ENCODE results near the gene ZNF445.
"Not testable (repeated sequence)": the region's sequence is repeated elsewhere in the genome, so short reads cannot be mapped to it uniquely, and the experiment has no call there.

Gene ZNF445

DNA sequence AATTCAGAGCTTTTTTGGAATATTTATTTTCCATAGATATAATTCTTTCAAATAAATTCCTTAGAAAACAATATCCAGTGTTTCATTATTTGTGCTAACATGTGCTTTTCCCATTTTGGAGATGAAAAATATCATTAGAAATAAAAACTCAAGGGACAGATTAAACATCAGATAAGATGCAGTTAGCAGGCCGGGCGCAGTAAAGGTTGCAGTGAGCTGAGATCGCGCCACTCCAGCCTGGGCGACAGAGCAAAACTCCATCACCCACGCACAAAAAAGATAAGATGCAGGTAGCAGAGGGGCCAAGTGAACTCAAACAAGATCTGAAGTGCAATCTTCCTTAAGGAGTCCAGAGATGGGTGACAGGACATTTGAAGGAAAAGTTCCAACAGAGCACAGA is 48.0 kb downstream of the ZNF445 start:
- no peak for DNase-seq

DNA sequence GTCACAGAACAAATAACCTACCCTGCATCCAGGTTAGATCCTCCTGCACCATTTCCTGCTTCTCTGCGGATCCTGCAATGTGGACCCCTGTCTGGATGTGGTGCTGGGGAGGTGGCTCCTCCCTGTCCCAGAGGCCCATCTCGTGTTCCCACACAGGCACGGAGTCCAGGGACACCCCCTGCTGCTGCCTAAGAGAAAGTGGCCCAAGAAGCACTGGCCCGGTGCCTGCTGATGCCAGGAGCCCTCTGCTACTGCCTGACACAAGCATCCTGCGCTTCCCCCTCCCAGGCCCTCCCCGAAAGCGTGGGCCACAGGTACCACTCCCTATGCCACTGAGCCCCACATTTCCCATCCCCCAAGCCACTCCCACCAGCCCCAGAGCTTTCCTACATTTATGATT is 48.6 kb downstream of the ZNF445 start:
- no peak for DNase-seq

DNA sequence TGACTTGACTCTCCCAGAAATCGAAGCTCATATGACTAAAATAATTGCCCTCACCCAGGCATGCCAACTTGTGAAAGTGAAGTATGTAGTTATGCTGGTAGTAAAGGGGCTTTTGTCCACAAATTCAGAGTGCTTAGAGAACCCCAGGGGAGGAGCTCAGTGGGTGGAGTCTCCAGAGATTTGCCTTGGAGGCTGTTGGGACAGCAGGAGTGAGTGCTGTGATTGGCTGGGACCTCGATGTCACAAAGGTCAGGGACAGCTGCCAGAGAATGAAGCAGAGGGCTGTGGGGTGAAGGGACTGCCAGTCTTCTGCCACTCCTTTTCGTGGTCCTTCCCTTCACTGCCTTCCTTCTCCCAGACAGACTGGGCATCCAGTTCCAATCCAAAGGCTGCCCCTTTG is 49.8 kb downstream of the ZNF445 start:
- DNase-seq, result no peak

DNA sequence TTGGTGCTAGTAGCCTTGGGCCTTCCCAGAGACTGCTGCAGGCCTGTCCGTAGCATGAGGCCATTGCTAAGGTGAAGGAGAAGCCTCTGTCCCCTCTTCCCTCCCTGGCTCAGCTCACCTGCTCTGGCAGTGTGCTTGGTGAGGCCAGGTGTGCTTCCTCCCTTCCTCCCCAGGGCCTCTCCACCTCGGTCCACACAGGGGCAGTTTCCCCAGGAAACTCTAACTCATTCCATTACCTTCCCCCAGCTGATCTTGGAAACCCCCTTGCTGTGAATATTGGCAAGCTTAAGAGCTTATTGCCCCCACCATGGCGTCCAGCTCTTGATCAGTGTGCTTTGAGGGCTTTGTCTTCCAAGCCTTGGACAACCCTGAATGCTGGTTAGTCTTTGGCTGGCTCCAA is 52.7 kb downstream of the ZNF445 start:
- DNase-seq, result no peak

DNA sequence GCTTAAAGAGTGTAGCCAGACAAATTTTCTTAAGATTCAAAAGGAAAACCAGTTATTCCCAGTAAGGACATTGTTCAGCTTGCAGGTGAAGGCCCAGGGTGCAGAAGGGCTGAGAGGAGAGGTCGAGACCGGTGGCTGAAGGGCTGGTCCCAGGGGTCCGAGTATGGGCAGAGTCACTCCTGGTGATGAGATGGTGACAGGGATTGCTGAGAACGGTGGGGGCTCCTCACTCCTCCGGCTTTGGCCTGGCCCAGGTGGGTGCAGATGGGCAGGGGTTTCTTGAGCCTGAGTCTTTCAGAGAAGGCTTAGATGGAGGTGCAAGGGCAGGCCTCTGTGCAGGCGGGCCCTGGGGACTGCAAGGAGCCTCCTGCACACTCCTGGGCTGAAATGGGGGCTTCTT is 56.2 kb downstream of the ZNF445 start:
- DNase-seq, result no peak

DNA sequence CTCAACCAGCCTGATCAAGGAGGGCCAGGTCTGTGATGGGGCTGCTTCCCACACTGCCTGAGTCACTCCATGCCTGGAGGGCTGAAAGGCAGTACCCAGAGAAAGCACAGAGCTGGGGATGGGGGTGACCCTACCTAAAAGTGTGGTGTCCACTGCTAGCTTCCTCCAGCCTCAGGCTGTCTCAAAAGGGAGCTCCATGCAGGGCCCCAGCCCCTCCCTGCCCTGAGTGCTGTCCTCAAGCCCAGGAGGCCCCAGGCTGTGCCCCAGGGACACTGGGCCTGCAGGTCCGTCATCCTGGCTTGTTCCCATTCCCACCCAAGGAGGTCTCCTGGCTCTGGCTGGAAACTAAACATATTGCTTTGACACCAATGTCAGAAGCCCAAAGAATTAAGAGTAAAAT is 56.8 kb downstream of the ZNF445 start:
- DNase-seq, result no peak

DNA sequence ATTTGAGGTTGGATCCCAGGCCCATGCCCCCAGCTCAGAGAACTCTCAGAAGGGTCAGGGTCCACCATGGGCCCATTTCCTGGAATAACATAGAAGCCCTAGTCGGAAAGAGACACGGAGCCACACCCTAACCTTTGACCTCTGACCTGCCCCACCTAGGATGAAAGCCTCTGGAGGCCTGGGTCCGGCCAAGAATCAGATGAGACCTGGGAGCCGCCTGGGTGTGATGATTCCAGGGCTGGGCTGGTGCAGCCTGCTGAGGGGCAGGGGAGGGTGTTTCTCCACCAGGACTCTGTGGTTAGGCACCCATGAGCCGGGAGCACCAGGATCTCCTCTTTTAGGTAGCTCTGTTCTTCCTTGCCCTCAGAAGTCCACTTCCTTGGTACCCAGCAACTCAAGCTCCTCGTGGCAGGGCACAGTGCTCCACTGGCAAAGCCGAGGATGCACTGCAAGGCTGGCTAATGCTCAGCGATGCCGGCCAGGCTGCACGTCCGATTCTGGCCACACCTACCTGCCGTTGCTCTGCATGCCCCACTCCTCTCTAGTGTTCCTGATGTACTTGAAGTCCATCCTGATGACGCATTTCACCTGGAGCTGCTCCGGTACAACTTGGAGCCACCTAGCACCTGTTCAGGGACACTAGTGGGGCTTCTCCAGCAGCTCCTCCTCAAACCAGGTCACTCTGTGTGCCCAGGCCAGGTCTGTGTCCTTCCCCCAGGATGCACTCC is 57.4 kb downstream of the ZNF445 start:
- DNase-seq, result no peak

DNA sequence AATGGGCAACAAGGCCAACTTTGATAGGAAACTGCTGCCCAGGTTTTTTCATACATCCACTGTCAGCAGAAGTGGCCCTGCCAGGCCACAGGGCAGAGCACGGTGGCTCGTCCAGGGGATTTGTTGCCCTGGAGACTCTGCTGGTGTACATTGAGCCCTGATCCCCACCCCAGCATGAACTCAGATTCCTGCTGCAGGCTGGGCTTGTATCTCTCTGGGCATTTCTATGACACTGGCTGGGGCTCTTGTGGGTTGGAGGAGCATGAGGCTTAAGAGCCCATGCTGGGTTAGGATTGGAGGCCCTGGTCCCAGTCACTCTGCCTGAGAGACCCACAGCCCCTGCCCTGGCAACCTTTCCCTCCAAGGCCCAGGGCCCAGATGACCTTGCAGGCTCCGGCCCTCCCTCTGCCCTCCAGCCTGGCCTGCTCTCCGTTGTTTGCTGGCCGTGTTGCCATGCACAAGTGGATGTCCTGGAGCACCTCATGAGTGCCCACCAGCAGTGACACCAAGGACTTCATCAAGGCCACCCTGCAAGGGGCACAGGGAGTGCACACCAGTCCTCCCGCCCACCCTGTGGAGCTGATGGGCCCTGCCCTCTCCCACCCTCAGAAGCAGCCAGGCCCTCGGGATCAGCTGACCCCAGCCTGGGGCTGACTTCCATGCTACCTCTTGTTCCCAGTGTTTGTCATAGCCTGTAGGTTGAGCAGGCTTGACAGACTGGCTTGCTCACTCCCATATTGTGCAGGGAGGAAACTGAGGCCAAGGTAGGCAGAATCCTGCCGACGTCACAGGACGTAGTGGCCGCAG is 58.2 kb downstream of the ZNF445 start:
- no peak for DNase-seq

DNA sequence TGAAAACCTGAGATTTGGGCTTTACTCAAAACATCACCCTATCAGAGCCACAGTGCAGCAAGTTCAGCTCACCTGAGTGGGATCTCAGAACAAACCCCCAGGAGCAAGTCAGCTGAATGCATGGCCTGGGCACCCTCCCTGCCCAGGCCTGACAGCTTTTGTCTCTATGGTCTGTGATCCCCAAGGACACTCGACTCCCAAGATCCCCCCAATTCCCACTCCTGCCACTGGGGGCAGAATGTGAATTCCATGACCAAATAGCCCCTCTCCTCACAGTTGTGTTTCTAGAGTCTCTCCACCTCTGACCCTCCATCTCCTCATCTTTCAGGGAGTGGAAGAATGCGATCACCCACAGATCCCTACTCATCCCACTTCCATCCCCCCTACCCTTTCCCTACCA is 58.9 kb downstream of the ZNF445 start:
- no peak for DNase-seq

DNA sequence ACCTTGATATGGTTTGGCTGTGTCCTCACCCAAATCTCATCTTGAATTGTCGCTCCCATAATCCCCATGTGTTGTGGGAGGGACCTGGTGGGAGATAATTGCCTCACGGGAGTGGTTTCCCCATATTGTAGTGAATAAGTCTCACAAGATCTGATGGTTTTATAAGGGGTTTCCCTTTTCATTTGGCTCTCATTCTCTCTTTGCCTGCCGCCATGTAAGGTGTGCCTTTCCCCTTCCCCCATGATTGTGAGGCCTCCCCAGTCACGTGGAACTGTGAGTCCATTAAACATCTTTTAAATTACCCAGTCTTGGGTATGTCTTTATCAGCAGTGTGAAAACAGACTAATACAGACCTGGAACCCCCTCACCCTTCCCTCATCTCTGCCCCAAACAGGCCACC is 59.4 kb downstream of the ZNF445 start:
- not testable (repeated sequence) for DNase-seq

DNA sequence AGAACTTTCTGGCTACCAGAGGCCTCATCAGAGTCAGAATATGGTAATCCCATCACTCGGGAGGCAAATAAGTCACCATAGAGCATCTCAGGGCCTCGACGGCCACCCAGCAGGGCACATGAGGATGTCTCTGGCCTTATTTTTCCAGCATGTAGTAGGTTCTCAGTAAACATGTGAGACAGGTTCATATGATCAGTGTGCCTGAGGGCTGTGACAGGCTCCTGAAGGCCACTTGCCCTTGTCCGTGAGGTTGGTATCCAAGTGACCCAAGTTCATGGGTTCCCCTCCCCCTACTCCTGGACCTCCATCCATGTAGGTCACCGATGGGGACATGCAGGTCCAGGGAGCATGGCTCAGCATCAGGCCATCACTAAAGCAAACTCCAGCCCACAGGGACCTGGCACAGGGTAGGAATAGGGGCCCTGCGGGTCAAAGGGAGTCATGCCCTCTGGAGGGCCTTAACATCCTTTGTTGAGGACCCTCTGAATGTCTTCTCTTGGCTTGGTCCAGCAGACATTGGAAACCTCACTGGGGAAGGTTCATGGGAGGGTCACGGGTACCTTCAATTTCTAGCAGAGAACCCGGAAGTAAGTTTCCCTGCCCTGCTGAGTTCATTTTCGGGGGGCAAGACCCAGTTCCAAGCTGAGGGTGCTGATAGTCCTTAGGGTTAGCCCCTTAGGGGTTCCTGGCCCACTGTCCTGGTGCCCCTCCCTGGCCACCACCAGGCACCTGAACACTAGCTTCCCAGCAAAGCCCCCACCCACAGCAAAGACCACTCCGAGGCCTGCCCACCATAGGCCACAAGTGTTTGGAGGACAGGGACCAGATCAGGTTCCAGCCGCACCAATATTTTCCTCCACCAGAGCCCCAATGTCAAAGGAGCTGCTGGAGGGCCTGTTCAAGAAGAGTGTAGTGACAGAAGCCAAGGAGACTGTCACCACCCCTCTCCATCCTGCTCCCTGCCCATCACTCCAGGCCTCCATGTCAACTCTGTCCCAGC is 61.1 kb downstream of the ZNF445 start:
- DNase-seq, result no peak

DNA sequence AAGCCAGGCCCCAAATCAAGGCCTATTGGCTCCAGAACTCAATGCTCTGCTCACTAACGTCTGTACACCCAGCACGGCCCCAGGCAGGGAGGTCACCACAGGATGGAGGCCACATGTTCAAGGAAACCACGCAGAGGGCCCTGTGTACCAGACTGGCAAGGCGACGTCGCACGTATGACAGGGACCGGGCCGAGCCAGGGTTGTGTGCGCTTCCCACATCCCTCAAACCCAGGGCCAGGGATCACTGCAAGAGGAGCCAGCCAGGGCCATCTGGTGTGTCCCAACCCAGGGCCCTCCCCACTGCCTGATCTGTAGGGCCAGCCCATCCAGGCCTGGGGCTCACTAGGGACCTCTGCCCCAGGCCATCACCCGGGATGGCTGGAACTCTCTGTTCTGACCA is 62.0 kb downstream of the ZNF445 start:
- no peak for DNase-seq

DNA sequence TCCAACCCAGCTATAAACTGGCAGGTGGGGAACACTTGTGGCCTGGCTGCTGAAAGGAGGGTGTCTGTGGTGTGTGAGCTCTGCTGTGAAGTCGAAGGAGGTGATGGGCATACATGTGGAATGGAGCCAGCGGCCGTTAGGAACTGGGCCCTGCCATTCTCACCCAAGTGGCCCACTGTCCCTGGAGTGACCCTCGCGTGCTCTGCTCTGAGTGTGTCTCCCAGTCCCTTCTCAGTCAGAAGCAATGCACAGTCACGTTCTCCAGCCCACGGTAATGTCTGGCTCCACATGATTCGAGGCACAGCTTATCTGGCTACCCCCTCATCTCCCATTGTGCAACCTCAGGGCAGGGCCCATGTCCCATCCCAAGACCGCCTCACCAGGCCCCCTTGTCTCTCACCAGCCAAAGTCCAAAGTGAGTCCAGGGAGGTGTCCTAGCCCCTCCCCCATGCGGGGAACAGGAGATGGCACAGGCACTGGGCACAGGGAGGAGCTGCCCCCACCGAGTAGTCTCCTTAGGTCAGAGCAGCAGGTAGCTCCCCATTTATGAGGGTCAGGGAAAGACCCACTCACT is 62.9 kb downstream of the ZNF445 start:
- DNase-seq, result no peak

DNA sequence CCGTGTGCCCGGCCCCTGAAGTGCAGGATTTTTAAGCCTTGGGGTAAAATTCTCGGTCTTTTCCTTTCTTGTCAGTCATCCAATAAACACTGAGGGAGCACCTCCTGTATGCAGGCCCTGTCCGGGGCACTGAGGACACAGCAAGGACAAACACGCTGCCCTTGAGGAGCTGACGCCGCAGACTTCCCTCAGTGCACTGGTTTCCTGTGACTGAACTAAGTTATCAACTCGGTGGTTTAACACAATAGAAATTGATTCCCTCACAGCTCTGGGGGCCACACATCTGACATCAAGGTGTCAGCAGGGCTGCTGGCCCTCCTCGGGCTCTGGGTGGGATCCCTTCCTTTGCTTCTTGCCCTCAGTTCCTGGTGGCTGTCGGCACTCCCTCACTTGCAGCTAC is 65.1 kb downstream of the ZNF445 start:
- no peak for DNase-seq

DNA sequence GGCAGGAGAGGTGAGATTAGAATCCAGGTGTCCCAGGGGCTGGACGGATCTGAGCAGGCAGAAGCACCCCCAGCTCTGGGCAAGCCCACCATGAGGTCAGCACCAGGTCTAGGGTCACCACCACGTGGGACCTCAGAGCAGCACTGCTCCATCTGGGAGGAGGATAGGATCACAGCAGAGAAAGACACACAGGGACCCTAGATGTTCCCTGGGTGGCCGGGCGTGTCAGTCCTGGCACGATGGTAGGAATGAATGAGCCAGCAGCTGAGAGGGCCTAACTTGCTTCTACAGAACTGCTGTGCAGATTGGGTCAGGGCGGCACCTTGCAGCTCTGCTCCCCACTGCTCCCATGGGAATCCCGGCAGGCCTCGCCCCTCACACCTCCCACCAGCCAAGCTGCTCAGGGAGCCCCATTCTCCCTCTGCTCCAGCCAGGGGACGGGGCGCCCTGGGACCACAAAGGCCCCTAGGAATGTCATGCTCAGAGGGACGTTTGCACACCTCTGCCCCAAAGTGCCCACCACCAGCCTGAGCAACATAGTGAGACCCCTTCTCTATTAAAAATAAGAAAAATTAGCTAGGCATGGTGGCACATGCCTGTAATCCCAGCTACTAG is 66.3 kb downstream of the ZNF445 start:
- no peak for DNase-seq

DNA sequence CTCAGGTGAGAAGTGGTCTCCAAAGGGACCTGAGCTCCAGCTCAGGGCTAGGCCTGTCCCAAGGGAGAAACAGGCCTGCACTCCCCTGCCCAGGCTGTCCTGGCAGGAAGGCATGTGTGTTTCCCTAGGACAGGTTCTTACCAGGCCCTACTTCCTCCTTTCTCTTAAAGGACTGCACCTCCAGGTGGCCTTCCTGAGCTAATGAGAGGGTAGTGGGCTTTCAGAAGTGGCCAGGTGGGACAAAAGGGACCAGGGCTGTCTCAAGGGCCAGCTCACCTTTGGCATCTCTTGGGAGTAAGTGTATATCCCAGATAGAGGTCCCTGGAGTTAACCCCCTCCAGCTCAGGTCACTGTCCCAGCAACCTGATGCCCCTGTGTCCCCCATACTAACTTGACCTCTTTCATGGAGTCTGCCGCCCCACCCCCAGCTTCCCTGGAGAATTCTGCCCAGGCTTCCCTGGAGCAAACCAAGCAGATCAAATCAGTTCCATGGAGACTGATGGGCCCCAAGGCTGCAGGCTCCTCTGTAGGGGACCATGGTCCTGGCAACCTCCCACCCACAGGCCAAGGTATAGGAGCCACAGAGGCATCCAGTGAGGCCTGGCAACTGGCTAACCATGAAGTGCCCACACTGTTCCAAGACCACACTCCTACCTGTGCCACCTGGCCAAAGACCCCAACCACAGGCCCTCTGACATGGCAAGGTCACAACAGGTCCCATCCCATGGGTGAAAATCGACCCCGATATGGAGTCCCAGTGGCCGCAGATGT is 67.6 kb downstream of the ZNF445 start:
- no peak for DNase-seq

DNA sequence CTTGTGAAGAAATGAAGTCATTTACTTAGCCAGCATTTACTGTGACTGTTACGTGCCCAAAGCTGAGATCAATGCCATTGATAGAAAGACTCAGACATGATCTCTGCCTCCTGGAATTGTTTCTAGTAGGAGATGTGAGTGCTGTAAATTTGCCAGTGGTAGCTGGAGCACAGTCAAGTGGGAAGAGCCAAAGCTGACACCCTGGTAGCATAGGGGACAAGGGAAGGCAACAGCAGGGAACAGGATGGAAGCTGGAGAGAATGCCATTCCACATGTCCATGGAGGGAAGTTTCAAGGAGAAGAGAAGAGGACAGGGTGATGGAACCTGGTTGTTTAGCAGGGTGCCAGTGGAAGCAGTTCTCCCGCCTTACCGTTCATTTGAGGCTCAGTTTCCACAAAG is 74.9 kb downstream of the ZNF445 start:
- DNase-seq, result no peak

DNA sequence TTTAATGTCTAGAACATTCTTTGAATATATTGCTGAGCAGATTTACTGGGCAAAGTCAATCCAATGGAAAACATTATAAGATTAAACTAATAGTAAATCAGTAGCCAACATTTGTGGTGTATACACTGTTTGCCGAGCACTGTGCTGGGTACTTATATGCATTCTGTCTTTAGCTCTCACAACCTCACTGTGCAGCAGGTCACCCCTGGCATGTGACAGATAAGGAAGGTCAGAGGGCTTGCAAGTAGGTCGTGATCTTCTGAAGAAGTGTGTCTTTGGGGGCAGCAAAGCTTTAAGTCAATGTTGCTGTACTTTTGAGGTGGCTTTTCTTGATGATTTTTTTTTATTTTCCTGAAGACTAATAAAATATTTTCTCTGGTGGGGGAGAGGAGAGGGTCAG is 76.7 kb downstream of the ZNF445 start:
- no peak for DNase-seq

DNA sequence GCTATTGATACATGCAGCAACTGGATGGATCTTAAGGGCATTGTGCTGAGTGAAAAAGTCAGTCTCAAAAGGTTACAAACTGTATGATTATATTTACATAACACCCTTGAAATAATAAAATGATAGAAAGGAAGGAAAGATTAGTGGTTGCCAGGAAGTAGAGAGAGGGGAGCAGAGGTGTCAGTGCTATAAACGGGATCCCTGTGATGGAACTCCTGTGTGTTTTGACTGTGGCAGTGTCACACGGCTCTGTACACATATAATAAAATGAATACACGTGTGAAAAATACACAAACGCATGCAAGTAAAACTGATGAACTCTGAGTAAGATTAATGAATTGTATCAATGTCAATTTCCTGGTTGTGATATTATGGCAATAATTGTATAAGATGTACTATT is 78.6 kb downstream of the ZNF445 start:
- no peak for DNase-seq

DNA sequence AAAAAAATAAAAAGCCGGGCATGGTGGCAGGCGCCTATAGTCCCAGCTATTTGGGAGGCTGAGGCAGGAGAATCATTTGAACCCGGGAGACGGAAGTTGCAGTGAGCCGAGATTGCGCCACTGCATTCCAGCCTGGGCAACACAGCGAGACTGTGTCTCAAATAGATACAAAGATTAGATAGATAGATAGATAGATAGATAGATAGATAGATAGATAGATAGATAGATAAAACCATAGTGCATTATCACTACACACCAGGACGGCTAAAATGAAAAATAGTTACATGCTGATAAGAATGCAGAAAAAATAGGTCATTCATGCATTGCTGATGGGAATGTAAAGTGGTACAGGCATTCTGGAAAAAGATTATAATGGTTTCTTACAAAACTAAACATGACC is 79.2 kb downstream of the ZNF445 start:
- DNase-seq, result not testable (repeated sequence)

Data from activated naive CD4-positive, alpha-beta T cell treated with Interleukin-2 at 50 U/mL for 16 hours (primary cell).